Suprapubic skin (tissue), 3 donors: Measurements from ENCODE around the gene CAPZA1.
"Not testable (repeated sequence)": the region's sequence is repeated elsewhere in the genome, so short reads cannot be mapped to it uniquely, and the experiment has no call there.

Source experiments
- EP300 ChIP-seq: sonication (generic); formaldehyde crosslinking; IDR thresholded peaks from one replicate; pipeline ENCODE4 v1.6.1; 2017; ENCODE audit warnings: antibody characterized with exemption
- POLR2A ChIP-seq, 2 donors: fragments of 450-650 bp; IDR thresholded peaks; one replicate each; pipeline ENCODE4 v1.6.1; 2017; ENCODE audit warnings: antibody characterized with exemption in 2 of 2, mild to moderate bottlenecking in 2 of 2, moderate library complexity in 2 of 2
- TF ChIP-seq, protein P1 (sequence below), 2 donors: fragments of 200-600 bp in 1 of 2; fragments of 450-650 bp in 1 of 2; sonication (generic) in 1 of 2; IDR thresholded peaks; one replicate each; pipeline ENCODE4 v1.5.1; 2016 to 2019; ENCODE audit warnings: antibody characterized with exemption in 2 of 2, mild to moderate bottlenecking in 1 of 2, moderate library complexity in 1 of 2

- not testable (repeated sequence) for TF ChIP-seq EP300; POLR2A (IDR thresholded peaks at IDR 0.05)
- TF ChIP-seq, protein P1, sequence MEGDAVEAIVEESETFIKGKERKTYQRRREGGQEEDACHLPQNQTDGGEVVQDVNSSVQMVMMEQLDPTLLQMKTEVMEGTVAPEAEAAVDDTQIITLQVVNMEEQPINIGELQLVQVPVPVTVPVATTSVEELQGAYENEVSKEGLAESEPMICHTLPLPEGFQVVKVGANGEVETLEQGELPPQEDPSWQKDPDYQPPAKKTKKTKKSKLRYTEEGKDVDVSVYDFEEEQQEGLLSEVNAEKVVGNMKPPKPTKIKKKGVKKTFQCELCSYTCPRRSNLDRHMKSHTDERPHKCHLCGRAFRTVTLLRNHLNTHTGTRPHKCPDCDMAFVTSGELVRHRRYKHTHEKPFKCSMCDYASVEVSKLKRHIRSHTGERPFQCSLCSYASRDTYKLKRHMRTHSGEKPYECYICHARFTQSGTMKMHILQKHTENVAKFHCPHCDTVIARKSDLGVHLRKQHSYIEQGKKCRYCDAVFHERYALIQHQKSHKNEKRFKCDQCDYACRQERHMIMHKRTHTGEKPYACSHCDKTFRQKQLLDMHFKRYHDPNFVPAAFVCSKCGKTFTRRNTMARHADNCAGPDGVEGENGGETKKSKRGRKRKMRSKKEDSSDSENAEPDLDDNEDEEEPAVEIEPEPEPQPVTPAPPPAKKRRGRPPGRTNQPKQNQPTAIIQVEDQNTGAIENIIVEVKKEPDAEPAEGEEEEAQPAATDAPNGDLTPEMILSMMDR (IDR thresholded peaks at IDR 0.05) = not testable (repeated sequence)
Measured at GRCh38 chr1:112624493-112624892, 4.9 kb downstream of the CAPZA1 start.
